ENCODE data around the gene CLASP1. TPM values are rescaled to one million over a fixed set of nuclear protein-coding genes. Genes with fewer than 3 reads are reported as not detected.

CLASP1 gene
- total RNA-seq, 1 donor from 2014 or later, result 69.3 TPM

DNA sequence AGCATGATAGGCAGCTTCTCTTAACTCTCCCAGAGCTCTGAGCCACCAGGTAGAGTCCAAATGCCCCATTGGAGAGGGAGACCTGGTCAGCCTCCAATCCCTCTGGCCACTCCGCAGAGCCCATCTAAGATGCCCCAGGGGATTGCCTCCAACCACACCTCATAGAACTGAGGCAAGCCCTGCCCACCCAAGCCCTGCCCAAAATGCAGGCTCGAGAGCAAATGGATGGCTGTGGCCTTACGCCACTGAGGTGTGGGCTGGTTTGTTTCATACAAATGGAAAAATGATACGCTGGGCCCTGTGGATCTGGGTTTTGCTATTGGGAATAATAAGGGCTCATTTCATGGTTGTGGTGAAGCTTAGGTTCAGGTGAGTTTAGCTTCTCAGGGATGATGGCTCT lies 361.3 kb downstream of the CLASP1 start:
- Mint-ChIP-seq H3K4me1 (peaks cover 3% of the 10 kb centered on the region), H3K9me3 (no peaks in the 10 kb centered on the region), H3K4me3 (no peak overlapping the region), H3K27ac (no peak overlapping the region), H3K27me3 (peaks cover 38% of the 10 kb centered on the region), H3K36me3 (ENCODE audit: low read depth) (no peaks in the 10 kb centered on the region)
- no peak for DNase-seq
- intact Hi-C loops (cut with micrococcal nuclease), result no loop called here

Other genes starting within 250 kb of the CLASP1 start
- not detected in 2 replicates for gene RNU4ATAC, start 118.6 kb downstream of the CLASP1 start, total RNA-seq
- 164 and 177 TPM in 2 replicates for gene NIFK, start 87.4 kb upstream of the CLASP1 start, total RNA-seq
- 72.6 and 76.5 TPM in 2 replicates for gene TSN, start 106.2 kb upstream of the CLASP1 start, total RNA-seq